GM21717 (cell line): ENCODE measurements around the gene BTNL2.
"Not testable (repeated sequence)": the region's sequence is repeated elsewhere in the genome, so short reads cannot be mapped to it uniquely, and the experiment has no call there.

Experiments
- ATAC-seq: cut with Tn5 transposase; IDR thresholded peaks from one replicate; pipeline ENCODE4 v1.9.1; 2021; ENCODE audit warnings: mild to moderate bottlenecking, moderate library complexity; ENCODE audit not compliant: unreplicated experiment

BTNL2 gene, protein sequence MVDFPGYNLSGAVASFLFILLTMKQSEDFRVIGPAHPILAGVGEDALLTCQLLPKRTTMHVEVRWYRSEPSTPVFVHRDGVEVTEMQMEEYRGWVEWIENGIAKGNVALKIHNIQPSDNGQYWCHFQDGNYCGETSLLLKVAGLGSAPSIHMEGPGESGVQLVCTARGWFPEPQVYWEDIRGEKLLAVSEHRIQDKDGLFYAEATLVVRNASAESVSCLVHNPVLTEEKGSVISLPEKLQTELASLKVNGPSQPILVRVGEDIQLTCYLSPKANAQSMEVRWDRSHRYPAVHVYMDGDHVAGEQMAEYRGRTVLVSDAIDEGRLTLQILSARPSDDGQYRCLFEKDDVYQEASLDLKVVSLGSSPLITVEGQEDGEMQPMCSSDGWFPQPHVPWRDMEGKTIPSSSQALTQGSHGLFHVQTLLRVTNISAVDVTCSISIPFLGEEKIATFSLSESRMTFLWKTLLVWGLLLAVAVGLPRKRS

DNA sequence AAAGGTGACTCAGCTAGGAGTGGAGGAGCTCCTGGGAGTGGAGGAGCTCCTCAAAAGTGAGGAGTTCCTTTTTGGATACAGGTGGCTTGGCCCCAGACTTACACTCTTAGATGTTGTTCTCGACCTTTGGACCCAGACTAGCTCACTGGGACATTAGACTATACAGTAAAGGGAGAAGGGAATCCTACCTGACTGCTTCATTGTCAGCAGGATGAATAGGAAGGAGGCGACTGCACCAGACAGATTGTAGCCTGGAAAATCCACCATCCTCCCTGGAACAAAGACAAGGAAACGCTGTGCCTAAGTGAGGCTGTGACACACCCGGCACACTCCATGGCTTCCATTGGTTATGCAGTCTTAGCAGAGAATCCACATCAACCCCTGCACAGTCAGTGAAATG is at the start of gene BTNL2:
Gene BTNL2, minus strand, starts transcription at position 325 of the 400 bp plus-strand sequence. Its CDS starts 58 bp downstream, at position 267.
- ATAC-seq = no peak

DNA sequence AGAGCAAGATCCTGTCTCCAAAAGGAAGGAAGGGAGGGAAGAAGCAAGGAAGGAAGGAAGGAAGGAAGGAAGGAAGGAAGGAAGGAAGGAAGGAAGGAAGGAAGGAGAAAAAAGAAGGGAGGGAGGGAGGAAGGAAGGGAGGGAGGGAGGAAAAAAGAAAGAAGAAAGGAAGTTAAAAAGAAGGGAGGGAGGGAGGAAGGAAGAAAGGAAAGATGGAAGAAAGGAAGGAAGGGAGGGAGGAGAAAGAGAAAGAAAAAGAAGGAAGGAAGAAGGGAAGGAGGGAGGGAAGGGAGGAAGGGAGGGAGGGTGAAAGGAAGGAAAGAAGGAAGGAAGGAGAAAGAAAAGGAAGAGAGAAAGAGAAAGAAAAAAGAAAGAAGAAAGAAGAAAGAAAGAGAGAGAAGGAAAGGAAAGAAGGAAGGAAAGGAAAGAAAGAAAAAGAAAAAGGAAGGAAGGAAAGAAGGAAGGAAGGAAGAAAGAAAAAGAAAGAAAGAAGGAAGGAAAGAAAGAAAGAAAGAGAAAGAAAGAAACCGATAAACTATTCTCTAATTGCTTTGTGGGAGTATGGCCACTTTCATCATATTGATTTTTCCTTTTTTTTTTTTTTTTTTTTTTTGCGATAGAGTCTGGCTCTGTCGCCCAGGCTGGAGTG is 42.2 kb upstream of the BTNL2 start:
- ATAC-seq = no peak

- no peak for ATAC-seq
Observed at GRCh38 chr6:32447932-32448331, 41.0 kb upstream of the BTNL2 start.

- no peak for ATAC-seq
Observed at GRCh38 chr6:32445321-32445854, 38.4 kb upstream of the BTNL2 start.

- ATAC-seq = no peak
Observed at GRCh38 chr6:32444433-32444832, 37.5 kb upstream of the BTNL2 start.

DNA sequence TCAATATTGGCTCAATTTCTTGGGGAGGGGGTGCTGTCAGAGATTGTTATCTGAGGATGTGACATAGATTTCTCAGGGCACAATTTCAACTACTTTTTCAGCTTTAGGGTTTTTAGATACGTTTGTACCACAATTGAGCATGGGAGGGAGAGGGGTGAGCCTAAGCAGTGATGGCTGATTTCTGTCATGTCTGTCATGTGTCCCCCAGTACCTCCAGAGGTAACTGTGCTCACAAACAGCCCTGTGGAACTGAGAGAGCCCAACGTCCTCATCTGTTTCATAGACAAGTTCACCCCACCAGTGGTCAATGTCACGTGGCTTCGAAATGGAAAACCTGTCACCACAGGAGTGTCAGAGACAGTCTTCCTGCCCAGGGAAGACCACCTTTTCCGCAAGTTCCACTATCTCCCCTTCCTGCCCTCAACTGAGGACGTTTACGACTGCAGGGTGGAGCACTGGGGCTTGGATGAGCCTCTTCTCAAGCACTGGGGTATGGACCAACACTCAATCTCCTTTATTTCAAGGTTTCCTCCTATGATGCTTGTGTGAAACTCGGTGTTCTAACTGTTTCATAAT is 36.1 kb upstream of the BTNL2 start:
- ATAC-seq = no peak

DNA sequence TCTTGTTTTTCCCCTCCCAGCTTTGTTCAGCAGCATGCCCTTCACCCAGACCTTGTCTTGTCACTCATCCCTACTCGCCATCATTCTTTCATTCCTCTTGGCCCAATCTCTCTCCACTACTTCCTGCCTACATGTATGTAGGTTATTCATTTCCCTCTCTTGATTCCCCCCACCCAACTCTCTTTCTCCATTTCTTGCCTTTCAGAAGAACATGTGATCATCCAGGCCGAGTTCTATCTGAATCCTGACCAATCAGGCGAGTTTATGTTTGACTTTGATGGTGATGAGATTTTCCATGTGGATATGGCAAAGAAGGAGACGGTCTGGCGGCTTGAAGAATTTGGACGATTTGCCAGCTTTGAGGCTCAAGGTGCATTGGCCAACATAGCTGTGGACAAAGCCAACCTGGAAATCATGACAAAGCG is 35.3 kb upstream of the BTNL2 start:
- no peak for ATAC-seq

GRCh38 chr6:32439602-32440214 is 32.7 kb upstream of the BTNL2 start, which contains the start of gene HLA-DRA:
Gene HLA-DRA, plus strand, starts transcription at chr6:32439887. Its CDS starts 64 bp downstream, at chr6:32439951.
- ATAC-seq = peak; percentile 58

- ATAC-seq = no peak
Observed at GRCh38 chr6:32439139-32439538, 32.2 kb upstream of the BTNL2 start.

GRCh38 chr6:32436995-32437836 is 30.2 kb upstream of the BTNL2 start:
- ATAC-seq = peak; percentile 66

DNA sequence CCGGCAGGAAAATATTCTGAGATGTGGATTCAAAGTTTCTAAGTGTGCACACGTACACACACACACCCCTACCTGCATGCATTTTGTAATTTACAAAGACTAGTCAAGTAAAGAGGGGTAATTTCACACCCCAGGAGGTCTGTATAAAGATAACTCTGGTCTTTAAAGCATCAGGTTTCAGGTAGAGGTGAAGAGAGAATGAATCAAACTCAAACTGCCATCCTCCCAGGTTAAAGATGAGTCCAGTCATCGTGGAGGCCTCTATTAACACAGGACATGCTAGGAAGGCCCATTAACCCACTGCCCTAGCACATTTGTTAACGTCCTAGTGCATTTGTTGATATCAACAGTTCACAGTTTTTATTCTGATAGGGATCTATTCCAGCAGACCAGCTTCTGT is 29.2 kb upstream of the BTNL2 start:
- ATAC-seq = no peak

GRCh38 chr6:32433950-32434349 is 27.0 kb upstream of the BTNL2 start:
- ATAC-seq = not testable (repeated sequence)

- no peak for ATAC-seq
Observed at GRCh38 chr6:32432050-32432450, 25.1 kb upstream of the BTNL2 start.

DNA sequence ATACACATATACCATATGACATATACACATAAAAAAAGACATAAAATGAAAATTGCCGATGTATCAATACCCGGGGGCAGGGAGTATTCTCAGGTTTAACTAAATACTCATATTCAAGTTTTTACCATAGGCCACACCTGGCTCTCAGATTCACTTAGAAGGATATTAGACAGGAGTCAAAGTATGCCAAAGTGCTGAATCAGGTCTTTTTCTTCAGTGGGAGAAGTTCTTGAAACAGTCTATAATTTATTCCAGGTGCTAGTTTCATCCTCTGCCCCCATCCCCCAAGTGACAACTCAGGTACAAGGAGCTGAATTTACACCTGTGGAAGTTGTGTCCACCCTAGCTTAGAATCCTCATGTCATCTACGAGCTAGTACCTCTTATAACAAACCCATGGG is 24.2 kb upstream of the BTNL2 start:
- ATAC-seq = no peak

DNA sequence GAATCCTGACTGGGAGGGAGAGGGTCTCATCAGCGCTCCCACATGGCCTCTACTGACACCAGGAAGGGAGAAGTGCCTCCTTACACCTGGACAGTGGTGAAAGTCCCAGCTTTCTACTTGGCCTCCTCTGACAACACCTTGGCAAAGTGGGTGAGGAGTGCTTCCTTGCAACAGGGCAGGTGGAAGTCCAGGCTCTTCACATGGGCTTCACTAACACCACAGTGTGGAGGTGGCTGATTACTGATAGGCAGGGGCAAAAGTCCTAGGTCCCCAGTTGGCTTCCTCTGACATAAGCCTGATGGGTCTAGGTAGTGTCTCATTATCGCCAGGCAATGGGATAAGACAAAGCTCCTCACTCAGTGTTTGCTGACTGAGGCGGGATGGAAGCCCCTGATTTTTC is 23.2 kb upstream of the BTNL2 start:
- ATAC-seq = no peak

DNA sequence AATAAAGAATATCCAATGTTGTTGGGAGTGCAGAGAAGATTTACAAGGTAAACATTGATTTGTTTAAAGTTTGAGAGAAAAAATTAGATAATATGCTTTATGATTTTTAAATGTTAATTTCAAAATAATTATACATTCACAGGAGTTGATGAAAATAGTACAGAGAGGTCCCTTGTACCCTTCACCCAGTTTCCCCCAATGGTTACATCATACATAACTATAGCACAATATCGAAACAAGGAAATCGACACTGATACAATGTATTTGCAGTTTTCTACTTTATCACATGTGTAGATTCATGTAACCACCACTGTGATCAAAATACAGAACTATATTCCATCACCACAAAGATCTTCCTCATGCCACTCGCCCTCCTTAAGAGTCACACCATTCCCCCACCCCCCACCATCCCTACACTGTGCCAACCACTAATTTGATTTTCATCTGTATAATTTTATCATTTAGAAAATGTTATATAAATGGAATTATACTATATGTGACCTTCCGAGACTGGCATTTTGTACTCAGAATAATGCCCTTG is 21.0 kb upstream of the BTNL2 start:
- no peak for ATAC-seq

DNA sequence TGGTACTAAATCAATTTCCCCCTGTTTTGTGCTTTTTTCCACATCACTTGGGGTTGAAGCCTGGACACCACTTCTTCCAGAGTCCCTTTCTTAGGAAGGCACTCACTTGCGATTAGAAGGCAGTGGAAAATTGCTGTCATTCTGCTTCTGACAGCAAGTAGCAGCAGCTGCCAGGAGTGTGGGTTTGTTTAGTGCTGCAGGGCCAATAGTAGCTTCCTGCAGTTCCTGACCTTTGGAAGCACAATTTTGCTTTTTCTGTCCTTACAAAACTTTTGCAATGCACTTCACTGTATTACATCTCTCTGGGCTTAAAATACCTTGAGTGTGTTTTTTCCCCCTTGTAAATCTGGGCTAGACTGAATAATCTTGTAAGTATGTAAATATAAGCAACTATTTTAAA is 20.2 kb upstream of the BTNL2 start:
- ATAC-seq = no peak

- no peak for ATAC-seq
Observed at GRCh38 chr6:32426338-32426737, 19.4 kb upstream of the BTNL2 start.

DNA sequence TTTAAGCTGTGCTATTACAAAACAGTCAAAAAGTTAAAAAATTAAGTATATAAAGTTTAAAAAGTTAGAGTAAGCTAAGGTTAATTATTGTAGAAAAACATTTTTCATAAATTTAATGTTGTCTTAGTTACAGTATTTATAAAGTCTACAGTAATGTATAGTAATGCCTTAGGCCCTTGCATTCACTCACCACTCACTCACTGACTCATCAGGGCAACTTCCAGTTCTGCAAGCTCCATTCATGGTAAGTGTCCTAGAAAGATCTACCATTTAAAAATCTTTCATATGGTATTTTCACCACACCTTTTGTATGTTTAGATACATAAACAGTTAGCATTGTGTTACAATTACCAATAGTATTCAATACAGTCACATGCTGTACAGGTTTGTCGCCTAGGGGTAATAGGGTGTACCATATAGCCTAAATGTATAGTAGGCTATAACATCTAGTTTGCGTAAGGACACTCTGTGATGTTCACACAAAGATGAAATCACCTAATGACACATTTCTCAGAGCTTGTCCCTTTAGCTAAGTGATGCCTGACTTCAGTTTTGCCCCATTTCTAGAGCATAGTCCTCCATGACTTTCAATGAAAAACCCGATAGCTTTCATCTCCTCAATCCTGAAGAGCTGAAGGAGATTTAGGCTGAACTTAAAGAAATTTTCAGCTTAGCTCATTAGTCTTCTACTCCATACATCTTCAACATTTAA is 17.8 kb upstream of the BTNL2 start:
- ATAC-seq = no peak
